Left renal pelvis (tissue), 4 donors: Measurements from ENCODE around the gene OTOS. TPM values are rescaled to one million over a fixed set of nuclear protein-coding genes. Genes with fewer than 3 reads are reported as not detected.

Source experiments
- polyA plus RNA-seq, 4 donors: library from polyadenylated mRNA; unstranded; fragments of 120-200 nt; gene quantifications; one replicate each; pipeline ENCODE4 v1.2.1, GENCODE V29; 2013; ENCODE audit not compliant: insufficient read length in 4 of 4

OTOS gene
- polyA plus RNA-seq, 4 donors: 0.26 to 0.46 (median 0.33) TPM; not detected in 1

Other genes starting within 250 kb of the OTOS start
- 100 to 1,000 TPM in 2 of 4 donors, 10 to 100 TPM in 2; 89.3 to 142 (median 113) TPM for gene NDUFA10, start 115.3 kb downstream of the OTOS start, polyA plus RNA-seq
- gene OR6B2, start 110.2 kb downstream of the OTOS start, polyA plus RNA-seq: not detected
- not detected for gene OR6B3, start 87.1 kb downstream of the OTOS start, polyA plus RNA-seq
- 100 to 1,000 TPM in 1 of 4 donors, 10 to 100 TPM in 3; 71.6 to 107 (median 73.5) TPM for gene COPS9, start 4.4 kb downstream of the OTOS start, polyA plus RNA-seq